Left forelimb (tissue), 1 donor: ENCODE measurements around the gene SPDYE16.
"Not testable (repeated sequence)": the region's sequence is repeated elsewhere in the genome, so short reads cannot be mapped to it uniquely, and the experiment has no call there.

Experiments
- DNase-seq: peaks from one replicate; pipeline ENCODE4 v3.0.0-alpha.2; 2018; ENCODE audit warnings: low spot score

SPDYE16 gene, protein sequence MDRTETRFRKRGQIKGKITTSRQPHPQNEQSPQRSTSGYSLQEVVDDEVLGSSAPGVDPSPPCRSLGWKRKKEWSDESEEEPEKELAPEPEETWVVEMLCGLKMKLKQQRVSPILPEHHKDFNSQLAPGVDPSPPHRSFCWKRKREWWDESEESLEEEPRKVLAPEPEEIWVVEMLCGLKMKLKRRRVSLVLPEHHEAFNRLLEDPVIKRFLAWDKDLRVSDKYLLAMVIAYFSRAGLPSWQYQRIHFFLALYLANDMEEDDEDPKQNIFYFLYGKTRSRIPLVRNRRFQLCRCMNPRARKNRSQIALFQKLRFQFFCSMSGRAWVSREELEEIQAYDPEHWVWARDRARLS

DNA sequence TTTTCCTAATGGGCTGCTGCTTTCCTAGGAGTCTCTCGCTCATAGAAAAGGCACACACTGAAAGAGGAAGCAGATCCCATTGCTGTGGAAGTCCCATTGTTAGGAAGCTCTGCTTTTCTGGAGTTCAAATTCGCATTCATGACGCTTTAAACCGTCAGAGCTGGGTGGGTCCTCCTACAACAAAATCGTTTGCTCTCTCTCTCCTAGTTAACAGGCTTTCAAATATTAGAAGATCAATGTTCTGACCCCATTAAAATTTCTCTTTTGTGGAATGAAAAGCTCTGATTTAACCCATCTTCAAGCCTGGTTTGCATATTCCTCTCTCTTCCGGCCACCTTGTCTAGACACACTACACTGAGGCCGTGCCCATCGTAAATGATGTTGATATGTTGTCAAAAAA lies at the start of gene SPDYE16:
SPDYE16 (minus strand) TSS at position 101 of the 400 bp plus-strand sequence. CDS start 1,838 bp downstream, outside the sequence.
- DNase-seq: not testable (repeated sequence)

DNA sequence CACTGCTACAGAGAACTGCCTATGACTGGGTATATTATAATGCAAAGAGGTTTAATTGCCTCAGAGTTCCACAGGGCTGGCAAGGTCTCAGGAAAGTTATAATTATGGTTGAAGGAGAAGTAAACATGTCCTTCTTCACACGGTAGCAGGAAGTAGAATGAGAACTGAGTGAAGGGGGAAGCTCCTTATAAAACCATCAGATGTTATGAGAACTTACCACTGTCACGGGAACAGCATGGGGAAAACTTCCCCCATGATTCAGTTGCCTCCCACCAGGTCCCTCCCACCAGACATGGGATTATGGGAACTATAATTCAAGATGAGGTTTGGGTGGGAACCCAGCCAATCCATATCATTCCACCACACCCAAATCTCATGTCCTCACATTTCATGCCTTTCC lies 49.6 kb upstream of the SPDYE16 start:
- not testable (repeated sequence) for DNase-seq

DNA sequence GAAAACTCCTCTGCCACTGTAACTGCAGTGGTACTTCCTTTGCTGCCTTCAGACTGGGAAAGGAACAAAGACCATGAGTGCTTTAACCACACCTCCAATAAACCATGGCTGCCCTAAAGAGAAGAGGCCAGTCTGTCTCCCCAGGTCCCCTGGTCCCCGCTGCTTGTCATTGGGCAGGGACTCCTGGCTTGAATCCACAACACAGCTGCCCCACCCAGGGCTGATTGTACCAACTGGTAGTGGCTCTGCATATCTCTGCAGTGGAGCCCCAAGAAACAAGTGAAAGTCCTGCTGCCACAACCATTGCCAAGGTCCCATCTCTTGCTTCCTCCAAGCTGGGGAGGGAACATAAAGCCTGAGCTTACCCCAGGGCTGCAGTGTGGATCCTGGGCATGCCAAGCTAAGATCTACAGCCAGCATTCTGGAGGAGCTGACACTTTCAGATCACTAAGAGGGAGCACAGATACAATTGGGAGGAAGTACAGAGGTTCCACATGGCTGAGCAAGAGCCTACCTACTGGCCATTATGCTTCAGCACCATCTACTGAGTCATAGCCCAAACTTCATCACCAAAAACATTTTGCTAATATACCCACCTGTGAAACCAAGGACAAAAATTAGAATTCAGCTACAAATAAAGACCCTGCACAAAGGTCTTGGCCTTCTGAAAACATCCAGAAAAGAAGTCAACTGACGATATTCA lies 48.7 kb upstream of the SPDYE16 start:
- not testable (repeated sequence) for DNase-seq

DNA sequence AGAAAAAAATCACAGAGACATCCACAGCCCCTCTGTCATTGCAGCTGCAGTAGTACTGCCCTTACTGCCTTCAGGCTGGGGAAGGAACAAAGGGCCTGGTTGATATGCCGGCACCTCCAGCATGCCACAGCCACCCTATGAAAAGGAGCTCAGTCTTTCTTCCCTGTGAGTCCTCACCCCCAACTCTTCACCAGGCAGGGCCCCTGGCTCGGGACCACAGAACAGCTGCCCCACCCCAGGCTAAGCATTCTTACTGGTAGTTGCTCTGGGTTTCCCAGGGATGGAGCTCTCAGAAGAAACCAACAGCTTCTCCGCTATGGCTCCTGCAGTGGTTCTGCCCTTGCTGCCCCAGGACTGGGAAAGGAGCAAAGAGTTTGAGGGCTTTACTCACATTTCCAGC lies 47.9 kb upstream of the SPDYE16 start:
- DNase-seq: not testable (repeated sequence)

DNA sequence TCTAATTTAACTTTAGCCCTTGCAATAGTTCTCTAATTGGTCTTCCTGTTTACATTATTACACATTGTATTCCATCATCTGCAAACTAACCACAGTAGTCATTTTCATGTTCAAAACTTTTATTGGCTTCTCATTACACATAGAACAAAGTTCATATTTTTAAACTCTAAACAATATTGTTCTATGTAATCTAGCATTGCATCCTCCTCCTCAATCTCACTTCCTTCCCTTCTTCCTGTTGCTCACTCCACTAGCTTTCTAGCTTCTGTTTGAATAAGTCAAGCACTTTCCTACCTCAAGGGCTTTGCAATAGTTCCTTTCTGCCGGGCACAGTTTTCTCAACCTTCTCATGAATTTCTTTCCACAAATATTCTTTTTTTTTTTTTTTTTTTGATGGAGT lies 45.5 kb upstream of the SPDYE16 start:
- not testable (repeated sequence) for DNase-seq

DNA sequence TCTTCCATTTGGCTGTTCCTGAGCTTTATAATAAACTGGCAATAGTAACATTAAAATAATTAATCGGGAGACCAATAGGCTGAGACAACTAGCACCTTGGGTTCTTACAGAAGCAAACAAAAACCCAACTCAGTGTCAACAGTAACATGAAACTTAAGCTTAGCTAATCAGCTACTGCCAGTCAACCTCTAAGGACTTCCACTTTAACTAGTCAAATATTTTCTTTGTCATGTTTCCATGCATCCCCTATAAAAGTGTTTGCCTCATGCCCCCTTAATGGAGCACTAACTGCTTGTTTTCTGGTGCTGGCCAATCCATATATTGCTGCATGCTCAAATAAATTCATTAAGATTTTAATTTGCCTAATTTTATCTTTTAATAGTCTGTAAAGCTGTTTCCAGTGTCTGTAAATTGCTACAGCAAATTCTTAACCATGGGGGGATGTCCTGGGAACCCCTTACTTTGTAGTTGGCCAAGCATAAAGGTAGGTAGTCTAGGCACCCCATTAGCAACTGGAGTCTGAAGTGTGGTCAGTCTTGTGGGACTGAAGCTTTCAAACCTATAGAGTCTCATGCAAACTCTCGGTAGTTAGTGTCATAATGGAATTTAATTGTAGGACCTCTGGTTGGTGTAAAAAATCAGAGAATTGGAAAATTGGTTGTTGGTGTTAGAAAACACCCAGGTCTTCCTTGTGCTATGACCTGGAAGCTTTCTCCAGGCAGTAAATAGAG lies 43.7 kb upstream of the SPDYE16 start:
- not testable (repeated sequence) for DNase-seq

DNA sequence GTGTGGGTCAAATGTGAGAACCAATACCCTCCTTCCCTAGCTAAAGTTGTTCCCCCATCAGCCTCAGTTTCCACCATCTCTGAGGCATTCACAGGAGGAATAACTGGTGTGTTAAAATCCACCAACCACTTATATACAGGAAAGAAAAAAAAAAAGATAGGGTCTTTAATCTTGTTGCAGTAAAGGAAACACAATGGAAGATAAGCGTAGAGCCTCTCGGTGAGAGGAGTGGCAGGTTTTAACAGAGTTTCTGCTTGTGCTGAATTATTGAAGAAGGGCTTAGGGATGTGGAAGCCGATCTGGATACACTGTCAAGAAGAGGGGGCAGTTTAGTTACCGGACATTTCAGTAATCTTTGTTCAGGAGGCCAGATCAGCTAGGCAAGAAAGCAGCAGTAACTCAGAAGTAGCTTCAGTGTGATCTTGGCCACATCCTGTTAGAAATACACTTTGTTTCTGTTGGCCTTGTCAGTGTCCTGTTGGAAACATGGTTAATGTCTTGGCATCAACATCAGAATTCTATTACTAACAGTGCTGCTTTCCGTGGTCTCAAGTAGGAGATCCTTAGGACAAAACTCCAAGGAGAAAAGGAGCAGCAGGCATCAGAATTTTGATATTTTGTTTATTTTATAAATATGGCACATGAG lies 40.7 kb upstream of the SPDYE16 start:
- not testable (repeated sequence) for DNase-seq

DNA sequence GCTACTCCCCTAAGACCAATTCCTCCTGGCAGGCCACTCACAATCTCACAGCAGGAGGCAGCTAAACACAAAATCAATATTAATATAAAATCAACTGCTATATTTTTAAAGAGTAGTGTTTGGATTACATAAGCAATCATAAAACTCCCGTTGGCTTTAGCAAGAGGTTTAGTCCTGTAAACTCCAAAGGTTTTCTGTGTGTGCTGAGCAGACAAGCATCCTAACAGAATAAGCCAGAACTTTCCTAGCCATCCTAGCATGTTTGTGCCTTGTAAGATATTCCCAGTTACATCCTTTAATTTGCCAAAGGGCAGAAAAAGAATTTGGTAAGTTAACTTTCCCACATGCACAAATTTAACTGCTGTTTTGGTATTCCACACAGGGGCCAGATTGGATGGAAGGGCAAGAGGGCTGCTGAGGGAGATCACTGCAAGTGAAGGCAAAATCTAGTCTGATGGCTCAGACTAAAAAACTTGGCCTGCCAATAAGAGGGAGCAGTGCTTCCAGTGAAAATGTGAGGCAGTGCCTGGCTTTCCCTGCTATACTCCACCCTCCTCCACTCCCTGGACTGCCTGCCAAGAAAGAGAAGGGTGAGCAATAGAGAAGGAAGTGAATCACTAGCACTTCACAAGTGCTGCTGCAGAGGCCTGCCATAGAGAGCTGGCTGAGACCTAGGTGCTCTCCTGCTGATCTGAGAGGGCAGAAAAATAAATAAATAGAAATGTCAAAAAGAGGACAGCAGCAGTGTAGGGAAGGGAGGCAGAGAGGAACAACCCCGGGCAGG lies 39.9 kb upstream of the SPDYE16 start:
- DNase-seq: not testable (repeated sequence)

DNA sequence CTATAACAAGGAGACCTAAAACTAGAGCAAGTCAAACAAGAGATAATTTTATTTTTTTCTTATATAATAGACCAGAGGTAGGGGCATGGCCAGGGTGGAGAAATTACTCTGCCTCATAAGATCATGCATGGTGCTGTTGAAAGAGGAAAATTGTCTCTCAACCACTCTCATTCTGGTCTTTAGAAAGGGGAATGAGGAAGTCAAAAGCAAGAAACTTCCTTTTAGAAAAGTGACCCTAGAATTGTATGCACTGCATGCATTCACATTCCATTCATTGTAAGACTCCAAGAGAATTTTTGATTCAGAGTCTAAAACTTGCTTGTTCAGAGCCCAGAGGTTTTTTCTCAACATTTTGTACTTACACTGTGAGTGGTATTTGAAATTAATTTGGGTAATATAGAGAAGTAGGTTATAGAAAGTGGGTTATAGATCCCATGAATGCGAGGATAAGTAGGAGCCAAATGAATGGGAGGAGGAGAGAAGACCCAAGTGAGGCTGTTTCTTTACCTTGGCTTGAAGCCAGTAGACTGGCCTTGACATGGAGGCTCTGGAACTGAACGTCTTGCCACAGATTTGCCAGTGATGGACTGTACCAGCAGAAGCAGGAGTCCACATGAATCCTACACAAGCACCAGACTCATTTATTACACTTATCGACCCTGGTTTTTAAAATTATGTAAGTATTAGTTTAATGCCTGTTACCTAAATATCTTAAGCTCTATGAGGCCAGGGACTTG lies 33.0 kb upstream of the SPDYE16 start:
- not testable (repeated sequence) for DNase-seq

DNA sequence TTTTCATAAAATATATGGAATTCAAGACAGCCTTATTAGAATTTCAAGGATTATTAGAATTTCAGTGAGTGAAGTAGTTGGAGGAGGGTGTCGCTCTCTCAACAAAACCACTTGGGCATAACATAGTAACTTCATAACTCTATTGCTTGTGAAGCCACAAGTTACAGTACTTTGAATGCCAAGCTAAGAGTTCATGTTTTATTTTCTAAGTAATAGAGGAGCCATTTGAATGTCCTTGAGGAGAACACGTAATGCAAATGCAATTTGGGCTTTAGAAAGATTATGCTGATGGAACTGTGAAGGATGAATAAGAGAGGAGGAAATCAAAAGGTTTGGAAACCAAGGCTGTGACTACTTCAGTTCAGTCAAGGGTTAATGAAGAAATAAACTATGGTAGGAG lies 32.3 kb upstream of the SPDYE16 start:
- not testable (repeated sequence) for DNase-seq

DNA sequence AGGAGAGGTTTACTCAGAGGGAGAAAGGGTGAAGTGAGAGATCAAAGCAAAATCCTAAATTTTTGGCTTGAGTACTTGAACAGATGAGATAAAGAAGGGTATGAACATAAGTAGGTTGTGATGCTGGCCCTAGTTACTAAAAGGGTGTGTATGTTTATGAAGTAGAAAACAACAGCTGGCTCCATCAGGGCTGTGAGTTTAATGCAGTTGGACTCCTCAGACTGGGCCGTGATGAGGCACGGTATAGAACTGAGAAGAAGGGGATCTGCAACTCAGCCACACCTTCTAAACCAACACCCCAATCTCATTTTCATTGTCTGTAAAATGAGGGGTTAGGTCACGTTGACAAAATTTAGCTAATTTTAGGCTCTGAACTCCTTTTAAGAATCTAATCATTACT lies 29.2 kb upstream of the SPDYE16 start:
- DNase-seq: not testable (repeated sequence)

DNA sequence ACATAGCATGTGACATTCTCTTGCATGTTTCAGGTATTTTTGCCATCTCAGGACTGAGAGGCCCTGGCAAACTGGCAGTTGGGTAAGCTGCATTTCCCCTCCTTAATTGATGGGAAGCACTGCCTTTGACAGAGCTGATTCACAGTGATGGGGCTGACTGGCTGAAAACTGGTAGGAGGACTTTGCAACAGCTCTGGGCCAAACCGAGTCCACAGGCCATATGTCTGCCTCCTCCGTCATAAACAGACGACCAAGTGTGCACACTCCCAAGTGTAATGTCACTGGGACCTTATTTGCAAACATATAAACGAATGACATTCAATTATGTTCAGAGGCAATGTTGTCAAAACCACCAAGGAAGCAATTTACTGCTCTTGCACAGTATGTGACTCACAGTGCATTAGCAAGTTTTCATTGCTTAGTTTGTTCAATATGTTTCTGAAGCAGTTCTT lies 27.3 kb upstream of the SPDYE16 start:
- DNase-seq: not testable (repeated sequence)

DNA sequence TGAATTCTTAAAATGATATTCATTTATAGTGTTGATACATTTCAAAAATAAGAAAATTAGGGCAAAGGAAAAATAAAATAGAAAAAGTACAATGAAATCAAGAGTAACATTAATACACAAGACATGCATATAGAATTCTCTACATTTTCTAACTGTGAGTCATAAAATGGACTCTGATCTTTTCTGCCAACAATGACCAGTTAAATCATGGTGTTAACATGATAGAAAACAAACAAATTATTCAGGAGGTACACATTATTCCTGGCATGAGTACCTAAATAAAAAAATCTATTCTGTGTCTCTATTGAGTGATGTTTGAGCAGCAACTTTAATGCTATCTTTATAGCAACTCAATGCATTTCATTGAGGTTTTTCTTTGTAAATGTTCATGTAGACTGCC lies 25.6 kb upstream of the SPDYE16 start:
- not testable (repeated sequence) for DNase-seq

DNA sequence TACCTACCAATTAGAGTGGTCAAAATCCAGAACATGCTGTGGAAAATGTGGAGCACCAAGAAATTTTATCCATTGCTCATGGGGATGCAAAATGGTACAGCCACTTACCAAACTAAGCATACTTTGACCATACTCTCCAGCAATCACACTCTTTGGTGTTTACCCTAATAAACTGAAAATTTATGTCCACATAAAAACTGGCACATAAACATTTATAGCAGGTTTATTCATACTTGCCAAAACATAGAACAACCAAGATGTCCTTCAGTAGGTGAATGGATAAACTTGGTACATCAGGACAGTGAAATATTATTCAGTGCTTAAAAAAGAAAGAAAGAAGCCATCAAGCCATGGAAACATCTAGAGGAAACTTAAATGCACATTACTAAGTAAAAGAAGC lies 24.7 kb upstream of the SPDYE16 start:
- not testable (repeated sequence) for DNase-seq

DNA sequence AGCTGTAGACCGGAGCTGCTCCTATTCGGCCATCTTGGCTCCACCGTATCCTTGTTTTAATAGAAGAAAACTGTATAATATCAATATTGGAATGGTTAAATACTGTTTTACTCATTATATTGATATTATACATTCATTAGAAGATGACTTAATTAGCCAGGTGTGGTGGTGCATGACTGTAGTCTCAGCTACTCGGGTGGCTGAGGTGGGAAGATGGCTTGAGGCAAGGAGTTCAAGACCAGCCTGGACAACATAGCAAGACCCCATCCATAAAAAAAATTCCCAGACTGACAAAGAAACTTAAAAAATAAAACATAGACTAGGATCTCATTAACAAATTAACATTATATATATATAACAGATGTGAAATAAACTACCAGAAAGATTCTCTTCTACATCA lies 24.2 kb upstream of the SPDYE16 start:
- DNase-seq: not testable (repeated sequence)

DNA sequence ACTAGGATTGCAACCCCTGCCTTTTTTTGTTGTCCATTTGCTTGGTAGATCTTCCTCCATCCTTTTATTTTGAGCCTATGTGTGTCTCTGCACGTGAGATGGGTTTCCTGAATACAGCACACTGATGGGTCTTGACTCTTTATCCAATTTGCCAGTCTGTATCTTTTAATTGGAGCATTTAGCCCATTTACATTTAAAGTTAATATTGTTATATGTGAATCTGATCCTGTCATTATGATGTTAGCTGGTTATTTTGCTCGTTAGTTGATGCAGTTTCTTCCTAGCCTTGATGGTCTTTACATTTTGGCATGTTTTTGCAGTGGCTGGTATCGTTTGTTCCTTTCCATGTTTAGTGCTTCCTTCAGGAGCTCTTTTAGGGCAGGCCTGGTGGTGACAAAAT lies 21.9 kb upstream of the SPDYE16 start:
- not testable (repeated sequence) for DNase-seq

DNA sequence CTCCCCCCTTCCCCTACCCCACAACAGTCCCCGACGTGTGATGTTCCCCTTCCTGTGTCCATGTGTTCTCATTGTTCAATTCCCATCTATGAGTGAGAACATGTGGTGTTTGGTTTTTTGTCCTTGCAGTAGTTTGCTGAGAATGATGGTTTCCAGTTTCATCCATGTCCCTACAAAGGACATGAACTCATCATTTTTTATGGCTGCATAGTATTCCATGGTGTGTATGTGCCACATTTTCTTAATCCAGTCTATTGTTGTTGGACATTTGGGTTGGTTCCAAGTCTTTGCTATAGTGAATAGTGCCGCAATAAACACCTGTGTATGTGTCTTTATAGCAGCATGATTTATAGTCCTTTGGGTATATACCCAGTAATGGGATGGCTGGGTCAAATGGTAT lies 18.2 kb upstream of the SPDYE16 start:
- not testable (repeated sequence) for DNase-seq

DNA sequence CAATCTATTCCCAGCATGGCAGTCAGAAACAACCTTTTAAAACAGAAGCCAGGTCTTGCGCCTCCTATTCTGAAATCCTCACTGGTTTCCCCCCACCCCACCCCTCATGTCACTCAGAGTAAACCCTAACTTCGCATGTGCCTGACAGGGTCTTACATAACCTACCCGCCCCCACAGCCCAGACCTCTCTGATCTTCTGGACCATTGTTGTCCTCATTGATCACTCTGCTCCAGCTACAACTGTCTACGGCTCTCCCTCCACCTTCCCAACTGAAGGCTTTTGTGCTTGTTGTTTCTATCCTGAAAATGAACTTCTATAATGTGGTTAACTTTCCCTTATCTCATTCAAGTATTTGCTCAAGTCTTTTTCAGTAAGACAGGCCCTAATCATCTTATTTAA lies 17.1 kb upstream of the SPDYE16 start:
- DNase-seq: not testable (repeated sequence)

DNA sequence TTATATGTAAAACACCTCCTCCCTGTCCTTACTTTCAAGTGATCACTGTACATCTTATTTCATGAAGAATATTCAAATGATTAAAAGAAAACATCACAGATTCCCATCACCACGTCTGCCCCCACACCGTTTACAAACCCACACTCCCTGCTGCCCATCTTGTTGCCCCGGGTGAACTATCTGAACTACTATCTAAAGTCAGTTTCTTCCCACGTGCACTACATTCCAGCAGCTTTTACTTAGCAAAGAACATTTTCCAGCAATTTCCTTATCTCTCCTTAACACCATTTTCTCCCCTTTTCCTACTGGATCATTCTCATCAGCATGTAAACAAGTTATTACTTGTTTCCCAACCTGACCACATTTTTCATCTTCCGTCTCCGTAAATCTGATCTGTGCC lies 16.6 kb upstream of the SPDYE16 start:
- DNase-seq: not testable (repeated sequence)

DNA sequence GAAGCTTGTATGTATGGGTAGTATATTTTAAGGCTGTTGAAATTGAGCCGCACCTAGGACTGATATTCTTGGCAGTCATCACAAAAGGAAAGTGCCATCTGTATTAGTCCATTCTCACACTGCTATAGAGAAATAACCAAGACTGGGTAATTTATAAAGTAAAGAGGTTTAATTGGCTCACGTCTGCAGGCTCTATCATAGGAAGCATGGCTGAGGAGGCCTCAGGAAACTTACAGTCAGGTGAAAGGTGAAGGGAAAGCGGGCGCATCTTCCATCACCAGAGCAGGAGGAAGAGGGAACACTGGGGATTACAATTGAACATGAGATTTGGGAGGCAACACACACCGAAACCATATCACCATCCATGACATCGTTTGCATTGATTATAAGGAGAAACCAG lies 8.9 kb upstream of the SPDYE16 start:
- DNase-seq: not testable (repeated sequence)
